LHCN-M2 (cell line): Measurements from ENCODE around the gene SLC39A7. TPM values are rescaled to one million over a fixed set of nuclear protein-coding genes. Genes with fewer than 3 reads are reported as not detected.
A peak's percentile ranks its signal among the peaks of the same experiment; 100 is the strongest.
"Not testable (repeated sequence)": the region's sequence is repeated elsewhere in the genome, so short reads cannot be mapped to it uniquely, and the experiment has no call there.

Experiments
- DNase-seq: peaks from one replicate; pipeline ENCODE4 v3.0.0-alpha.2; 2012; ENCODE audit warnings: low read depth
- total RNA-seq: library from RNA; depleted of rRNA; stranded (reverse); fragments of >200 nt; gene quantifications from 2 replicates; pipeline ENCODE4 v1.2.3, GENCODE V29; 2014

The SLC39A7 gene
- total RNA-seq, 1 experiment from 2014 or later = 104 TPM

GRCh38 chr6:33204415-33205190 is 3.9 kb downstream of the SLC39A7 start, which contains the start of gene HSD17B8:
TSS of gene HSD17B8 (plus strand) at chr6:33204655. CDS start at chr6:33204669, 14 bp downstream.
- DNase-seq = peak; percentile 82

- DNase-seq = no peak
Observed at GRCh38 chr6:33205191-33206026, 4.7 kb downstream of the SLC39A7 start.

- DNase-seq = no peak
Observed at GRCh38 chr6:33206027-33206863, 5.6 kb downstream of the SLC39A7 start.

- DNase-seq = no peak
Observed at GRCh38 chr6:33206864-33207551, 6.3 kb downstream of the SLC39A7 start.

GRCh38 chr6:33207552-33208090 is 7.0 kb downstream of the SLC39A7 start:
- DNase-seq = peak; percentile 45

- DNase-seq = peak; percentile 72
Observed at GRCh38 chr6:33208091-33208967, 7.7 kb downstream of the SLC39A7 start, which contains the start of gene RING1. TSS of gene RING1 (plus strand) at chr6:33208500. CDS start at chr6:33208823, 323 bp downstream.

GRCh38 chr6:33209856-33210255 is 9.2 kb downstream of the SLC39A7 start:
- no peak for DNase-seq

- no peak for DNase-seq
Observed at GRCh38 chr6:33211136-33211535, 10.5 kb downstream of the SLC39A7 start.

GRCh38 chr6:33211666-33212422 is 11.2 kb downstream of the SLC39A7 start:
- DNase-seq = no peak

- DNase-seq = no peak
Observed at GRCh38 chr6:33212857-33213165, 12.1 kb downstream of the SLC39A7 start.

- DNase-seq = no peak
Observed at GRCh38 chr6:33213166-33213988, 12.7 kb downstream of the SLC39A7 start.

- no peak for DNase-seq
Observed at GRCh38 chr6:33213989-33214335, 13.3 kb downstream of the SLC39A7 start.

- DNase-seq = no peak
Observed at GRCh38 chr6:33215271-33216116, 14.8 kb downstream of the SLC39A7 start.

GRCh38 chr6:33216117-33216649 is 15.5 kb downstream of the SLC39A7 start:
- DNase-seq = no peak

GRCh38 chr6:33217246-33217645 is 16.6 kb downstream of the SLC39A7 start:
- no peak for DNase-seq

- no peak for DNase-seq
Observed at GRCh38 chr6:33217681-33218080, 17.0 kb downstream of the SLC39A7 start.

- DNase-seq = not testable (repeated sequence)
Observed at GRCh38 chr6:33226503-33227120, 25.9 kb downstream of the SLC39A7 start.
